Frontal cortex (tissue), 4 donors: ENCODE data around the gene TSPAN15. TPM values are rescaled to one million over a fixed set of nuclear protein-coding genes. Genes with fewer than 3 reads are reported as not detected.
"Not testable (repeated sequence)": the region's sequence is repeated elsewhere in the genome, so short reads cannot be mapped to it uniquely, and the experiment has no call there.

Experiments
- DNase-seq, 2 donors: peaks; one replicate each; pipeline ENCODE4 v3.0.0; 2012; ENCODE audit warnings: low spot score in 2 of 2
- FAIRE-seq: peaks from 2 replicates; lab custom pipeline; 2012; peaks lifted over from hg19 to GRCh38; lab: Jason Lieb, UNC
- total RNA-seq: library from RNA; depleted of rRNA; stranded (reverse); fragments of >200 nt; gene quantifications from one replicate; pipeline ENCODE4 v1.2.3, GENCODE V29; 2014
- donor health status: control.
- donor health status: control.
- donor health status: control.

TSPAN15 gene
- total RNA-seq, 1 donor from 2014 or later, result 5.7 TPM

DNA sequence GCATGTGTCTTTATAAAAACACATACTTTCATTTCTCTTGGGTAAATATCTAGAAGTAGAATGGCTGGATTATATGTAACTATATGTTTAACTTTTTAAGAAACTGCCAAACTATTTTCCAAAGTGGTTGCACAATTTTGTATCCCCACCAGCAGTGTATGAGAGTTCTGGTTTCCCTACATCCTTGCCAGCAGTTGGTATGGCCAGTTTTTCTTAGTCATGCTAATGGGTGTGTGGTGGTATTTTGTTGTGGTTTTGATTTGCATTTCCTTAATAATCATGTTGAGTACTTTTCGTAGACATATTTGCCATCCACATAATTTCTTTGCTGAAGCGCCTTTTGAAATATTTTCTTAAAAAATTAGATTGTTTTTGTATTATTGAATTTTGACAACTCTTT lies 61.6 kb downstream of the TSPAN15 start:
- no peak for FAIRE-seq
- DNase-seq, result no peak

- FAIRE-seq (no peak), DNase-seq (no peak)
Measured at GRCh38 chr10:69513617-69514016, 62.4 kb downstream of the TSPAN15 start.

DNA sequence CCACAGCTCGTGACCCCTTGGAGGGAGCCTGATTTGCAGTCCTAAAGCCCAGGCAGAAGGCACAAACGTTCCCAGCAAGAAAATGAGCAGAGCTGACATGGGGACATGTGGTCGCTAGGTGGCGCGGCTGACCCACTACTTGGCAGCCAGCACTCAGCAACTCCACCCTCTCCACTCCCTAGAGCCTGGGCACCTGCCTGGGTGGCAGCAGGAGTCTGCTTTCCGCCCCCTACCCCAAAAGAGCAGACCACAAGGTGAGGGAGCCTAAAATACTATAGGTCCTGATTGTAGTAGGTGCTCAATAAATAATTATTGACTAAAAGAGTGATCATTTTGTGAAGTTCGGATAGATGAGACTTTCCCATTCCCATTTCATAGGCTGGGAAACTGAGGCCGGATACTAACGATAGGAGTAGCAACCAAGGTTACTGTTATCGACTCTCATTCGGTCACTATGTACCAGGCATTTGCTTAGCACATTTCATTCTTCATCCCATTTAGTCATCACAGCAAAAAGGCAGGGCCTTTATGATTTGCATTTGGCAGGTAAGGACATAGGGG lies 64.5 kb downstream of the TSPAN15 start:
- FAIRE-seq, result no peak

DNA sequence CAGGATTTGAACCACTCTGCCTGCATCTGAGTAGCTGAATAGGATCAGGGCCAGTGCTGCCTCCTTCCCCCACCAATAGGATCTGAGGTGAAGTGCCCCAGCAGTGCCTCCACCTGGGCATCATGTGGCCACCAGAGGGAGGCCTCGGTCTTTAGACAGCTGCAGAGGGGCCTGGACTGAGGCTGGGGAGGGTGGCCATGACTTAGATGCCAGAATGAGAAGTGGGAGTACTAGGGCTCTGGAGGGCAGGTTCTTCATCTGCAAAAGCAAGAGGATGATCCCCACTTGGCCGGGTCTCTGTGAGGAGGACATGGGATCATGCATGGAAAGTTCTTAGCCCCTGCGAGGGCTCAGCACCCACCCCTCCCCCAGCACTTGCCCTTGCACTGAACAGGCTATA lies 65.1 kb downstream of the TSPAN15 start:
- no peak for DNase-seq
- no peak for FAIRE-seq

More for the DNA sequence above, 64.5 kb downstream of the TSPAN15 start:
- DNase-seq, result peak in 1 of 2 donors; percentile 65

DNA sequence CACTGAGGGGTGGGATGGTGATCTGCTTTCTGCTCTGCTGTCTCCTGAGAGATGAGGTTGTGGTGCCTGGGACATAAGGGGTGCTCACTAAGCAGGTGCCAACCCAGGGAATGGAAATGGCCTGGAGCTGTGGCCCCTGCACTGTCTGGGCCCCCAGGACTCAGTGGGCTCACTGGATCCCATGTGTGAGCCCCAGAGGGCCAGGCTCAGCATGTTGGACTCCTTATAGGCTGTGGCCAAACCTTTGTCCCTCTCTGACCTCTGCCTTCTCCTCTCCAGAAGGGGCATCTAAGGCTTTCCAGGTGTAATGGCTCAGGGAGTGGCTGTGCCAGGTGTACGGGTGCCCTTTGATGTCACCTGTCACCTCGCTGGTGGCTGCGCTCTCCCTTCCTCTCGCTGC lies 65.5 kb downstream of the TSPAN15 start:
- DNase-seq, result no peak
- FAIRE-seq, result no peak

DNA sequence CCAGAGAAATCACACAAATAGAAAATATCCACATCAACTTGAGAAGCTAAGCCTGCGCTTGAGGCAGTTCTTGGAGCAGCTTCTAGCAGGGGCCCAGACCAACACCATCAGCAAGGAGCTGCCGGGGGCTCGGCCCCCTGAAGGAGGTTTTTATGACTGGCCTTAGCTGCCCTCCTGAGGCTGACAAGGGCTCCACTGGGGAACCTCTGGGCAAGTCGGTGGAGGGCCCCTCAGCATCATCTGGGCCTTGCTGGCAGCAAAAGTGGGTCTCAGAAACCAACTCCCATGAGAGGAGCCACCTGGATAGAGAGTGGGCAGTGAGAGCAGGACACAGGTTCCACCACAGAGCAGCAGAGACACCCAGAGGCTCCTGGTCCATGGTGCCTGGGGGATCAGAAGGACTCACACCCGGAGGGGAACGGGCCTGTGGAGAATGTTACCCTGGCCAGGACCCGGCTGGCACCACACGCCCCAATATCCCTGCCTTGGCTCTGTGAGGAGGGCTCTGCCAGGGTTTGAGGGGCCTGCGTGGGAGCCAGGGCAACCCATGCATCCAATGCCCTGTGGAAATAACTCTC lies 66.1 kb downstream of the TSPAN15 start:
- DNase-seq (no peak), FAIRE-seq (no peak)

GRCh38 chr10:69527961-69528360 lies 76.7 kb downstream of the TSPAN15 start:
- no peak for FAIRE-seq
- no peak for DNase-seq

- DNase-seq (no peak), FAIRE-seq (no peak)
Measured at GRCh38 chr10:69533658-69534057, 82.4 kb downstream of the TSPAN15 start.

DNA sequence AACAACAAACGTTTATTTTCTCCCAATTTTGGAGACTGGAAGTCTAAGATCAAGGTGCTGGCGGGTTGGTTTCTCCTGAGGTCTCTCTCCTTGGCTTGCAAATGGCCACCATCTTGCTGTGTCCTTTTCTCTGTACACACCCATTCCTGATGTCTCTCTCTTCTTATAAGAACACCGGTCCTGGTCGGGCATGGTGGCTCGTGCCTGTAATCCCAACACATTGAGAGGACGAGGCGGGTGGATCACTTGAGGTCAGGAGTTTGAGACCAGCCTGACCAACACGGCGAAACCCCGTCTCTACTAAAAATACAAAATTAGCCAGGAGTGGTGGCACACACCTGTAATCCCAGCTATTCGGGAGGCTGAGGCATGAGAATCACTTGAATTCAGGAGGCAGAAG lies 85.3 kb downstream of the TSPAN15 start:
- DNase-seq, FAIRE-seq: not testable (repeated sequence)

- FAIRE-seq (no peak), DNase-seq (no peak)
Measured at GRCh38 chr10:69537449-69537848, 86.2 kb downstream of the TSPAN15 start.

GRCh38 chr10:69538461-69538860 lies 87.2 kb downstream of the TSPAN15 start:
- FAIRE-seq (no peak), DNase-seq (no peak)

- DNase-seq (no peak), FAIRE-seq (no peak)
Measured at GRCh38 chr10:69541463-69541862, 90.2 kb downstream of the TSPAN15 start.

DNA sequence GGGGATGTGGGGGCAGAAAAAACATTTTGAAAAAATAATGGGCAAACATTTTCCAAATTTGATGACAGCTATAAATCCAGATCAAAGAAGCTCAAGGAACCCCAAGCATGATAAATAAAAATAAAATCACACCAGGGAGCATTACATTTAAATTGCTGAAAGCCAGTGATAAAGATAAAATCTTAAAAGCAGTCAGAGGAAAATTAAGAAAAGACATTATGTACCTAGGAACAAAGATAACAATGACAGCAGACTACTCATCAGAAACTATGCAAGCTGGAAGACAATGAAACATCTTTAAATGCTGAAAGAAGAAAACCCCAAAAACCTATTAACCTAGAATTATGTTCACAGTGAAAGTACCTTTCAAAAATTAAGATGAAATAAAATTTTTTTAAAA lies 98.7 kb downstream of the TSPAN15 start:
- no peak for FAIRE-seq
- DNase-seq, result no peak

DNA sequence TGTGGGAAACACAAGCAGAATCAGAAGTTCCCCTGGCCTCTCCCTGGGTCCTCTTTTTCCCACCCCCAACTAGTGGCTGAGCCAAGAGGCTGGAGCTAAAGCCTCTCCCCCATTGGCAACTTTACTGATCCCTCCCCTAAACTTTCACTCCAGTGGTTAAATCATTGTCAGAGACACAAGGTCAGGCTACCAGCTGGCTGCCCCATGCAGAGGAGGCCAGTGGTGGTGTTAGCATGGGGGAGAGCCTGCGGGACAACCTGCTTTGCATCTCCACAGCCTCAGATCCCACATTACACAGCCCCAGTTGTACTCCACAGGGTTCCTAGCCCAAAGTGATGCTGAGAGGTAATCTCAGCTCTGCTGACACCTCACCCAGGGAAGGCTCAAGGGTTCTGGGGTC lies 101.0 kb downstream of the TSPAN15 start:
- DNase-seq, result no peak
- FAIRE-seq, result no peak

GRCh38 chr10:69553328-69553727 lies 102.1 kb downstream of the TSPAN15 start:
- DNase-seq, result no peak
- no peak for FAIRE-seq

DNA sequence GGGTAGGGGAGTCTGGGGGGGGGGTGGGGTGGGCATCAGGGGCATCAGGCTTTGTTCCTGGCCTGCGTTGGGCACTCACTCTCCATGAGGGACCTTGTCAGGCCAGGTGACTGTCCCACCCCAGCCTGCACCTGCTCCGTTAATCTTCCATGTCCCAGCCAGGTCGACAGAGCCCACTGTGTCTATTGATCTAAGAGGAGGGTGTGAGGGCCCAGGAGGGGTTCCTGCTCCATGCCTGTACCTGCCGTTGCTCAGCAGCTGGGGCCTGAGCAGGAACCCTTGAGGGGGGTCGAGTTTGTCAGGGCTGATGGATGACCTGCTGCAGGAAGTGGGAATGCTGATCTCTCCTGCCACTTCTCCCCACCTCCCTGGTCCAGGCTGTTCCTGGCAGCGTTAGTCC lies 103.3 kb downstream of the TSPAN15 start:
- FAIRE-seq, result no peak
- no peak for DNase-seq

Other genes with a start within 250 kb of the TSPAN15 start
- 0.41 TPM for gene HKDC1, start 231.1 kb upstream of the TSPAN15 start, total RNA-seq
- 114 TPM for gene HK1, start 173.0 kb upstream of the TSPAN15 start, total RNA-seq
- 0.82 TPM for gene TACR2, start 34.5 kb upstream of the TSPAN15 start, total RNA-seq
- not detected for gene NEUROG3, start 122.0 kb downstream of the TSPAN15 start, total RNA-seq
- gene FAM241B, start 178.8 kb downstream of the TSPAN15 start, total RNA-seq, result 13.9 TPM